Muscle of arm (tissue), 12 donors: ENCODE measurements around the gene WNK2. TPM values are rescaled to one million over a fixed set of nuclear protein-coding genes. Genes with fewer than 3 reads are reported as not detected.

Experiments
- DNase-seq: peaks from one replicate; pipeline ENCODE4 v3.0.0-alpha.2; 2013
- polyA plus RNA-seq, 12 donors: library from polyadenylated mRNA; unstranded; fragments of 120-200 nt; gene quantifications; one replicate each; pipeline ENCODE4 v1.2.1, GENCODE V29; 2013; ENCODE audit not compliant: insufficient read length in 12 of 12

WNK2 gene
- polyA plus RNA-seq, 12 donors: 7.2 to 61.6 (median 13.9) TPM; not detected in 1

DNA sequence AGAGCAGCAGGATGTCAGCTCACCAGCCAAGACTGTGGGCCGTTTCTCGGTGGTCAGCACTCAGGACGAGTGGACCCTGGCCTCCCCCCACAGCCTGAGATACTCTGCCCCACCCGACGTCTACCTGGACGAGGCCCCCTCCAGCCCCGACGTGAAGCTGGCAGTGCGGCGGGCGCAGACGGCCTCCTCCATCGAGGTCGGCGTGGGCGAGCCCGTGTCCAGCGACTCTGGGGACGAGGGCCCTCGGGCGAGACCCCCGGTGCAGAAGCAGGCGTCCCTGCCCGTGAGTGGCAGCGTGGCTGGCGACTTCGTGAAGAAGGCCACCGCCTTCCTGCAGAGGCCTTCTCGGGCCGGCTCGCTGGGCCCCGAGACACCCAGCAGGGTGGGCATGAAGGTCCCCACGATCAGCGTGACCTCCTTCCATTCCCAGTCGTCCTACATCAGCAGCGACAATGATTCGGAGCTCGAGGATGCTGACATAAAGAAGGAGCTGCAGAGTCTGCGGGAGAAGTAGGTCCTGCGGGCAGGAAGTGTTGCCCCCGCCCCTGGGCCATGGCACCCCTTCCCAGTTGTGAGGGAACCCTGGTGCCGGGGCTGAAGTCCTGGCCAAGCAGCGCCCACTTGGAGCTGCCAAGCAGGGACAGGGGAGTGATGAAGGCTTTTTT, 108.9 kb downstream of the WNK2 start:
- no peak for DNase-seq

GRCh38 chr9:93294011-93294410, 110.1 kb downstream of the WNK2 start:
- no peak for DNase-seq

GRCh38 chr9:93295031-93295430, 111.1 kb downstream of the WNK2 start:
- no peak for DNase-seq

- no peak for DNase-seq
Observed at GRCh38 chr9:93295456-93296076, 111.6 kb downstream of the WNK2 start.

DNA sequence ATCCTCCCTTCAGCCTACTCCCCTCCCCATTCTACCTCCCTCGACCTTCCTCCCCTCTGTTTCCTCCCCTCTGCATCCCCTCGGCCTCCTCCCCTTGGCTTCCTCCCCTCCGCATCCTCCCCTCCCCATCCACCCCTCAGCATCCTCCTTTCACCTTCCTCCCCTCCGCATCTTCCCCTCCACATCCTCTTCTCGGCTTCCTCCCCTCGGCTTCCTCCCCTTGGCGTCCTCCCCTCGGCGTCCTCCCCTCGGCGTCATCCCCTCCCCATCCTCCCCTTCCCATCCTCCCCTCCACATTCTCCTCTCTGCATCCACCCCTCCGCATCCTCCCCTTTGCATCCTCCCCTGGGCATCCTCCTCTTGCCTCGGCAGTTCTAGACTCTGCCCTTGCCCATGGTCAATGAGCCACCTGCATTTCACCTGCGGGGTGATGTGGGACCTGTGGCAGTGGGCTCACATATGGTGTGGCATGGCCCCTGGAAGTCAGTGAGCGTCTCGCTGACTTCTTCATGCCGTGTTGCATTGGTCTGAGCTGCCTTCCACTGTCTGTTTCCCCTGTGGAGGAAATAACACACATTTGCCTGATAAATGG, 113.0 kb downstream of the WNK2 start:
- DNase-seq: no peak

DNA sequence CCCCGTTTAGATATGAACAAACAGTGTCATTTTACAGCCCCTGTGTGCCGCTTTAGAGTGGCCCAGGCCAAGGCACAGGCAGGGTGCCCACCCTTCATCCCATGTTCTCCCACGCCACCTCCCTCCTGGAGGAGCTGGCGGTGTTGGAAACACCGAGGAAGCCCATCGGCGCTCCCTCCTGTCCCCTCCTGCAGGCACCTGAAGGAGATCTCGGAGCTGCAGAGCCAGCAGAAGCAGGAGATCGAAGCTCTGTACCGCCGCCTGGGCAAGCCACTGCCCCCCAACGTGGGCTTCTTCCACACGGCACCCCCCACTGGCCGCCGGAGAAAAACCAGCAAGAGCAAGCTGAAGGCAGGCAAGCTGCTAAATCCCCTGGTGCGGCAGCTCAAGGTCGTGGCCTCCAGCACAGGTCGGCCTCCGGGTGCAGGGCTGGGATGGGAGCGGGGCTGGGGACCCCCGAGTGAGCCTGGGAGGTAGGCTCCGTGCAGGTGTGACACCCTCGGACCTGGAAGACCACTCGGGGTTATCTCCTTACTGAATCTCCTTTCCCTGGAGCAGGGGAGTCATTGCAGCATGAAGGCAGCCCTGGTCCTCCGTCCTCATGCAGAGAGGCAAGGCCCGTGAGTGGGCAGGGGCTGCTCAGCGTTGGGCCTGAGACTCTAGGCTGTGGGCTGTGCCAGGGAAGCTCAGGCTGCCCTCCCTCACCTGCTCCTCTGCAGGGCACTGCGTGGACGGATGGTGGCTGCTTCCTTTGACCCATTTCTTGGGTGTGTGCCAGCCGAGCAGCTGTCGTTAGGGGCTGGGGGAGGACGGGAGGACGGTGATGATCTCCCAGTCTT, 113.9 kb downstream of the WNK2 start:
- no peak for DNase-seq

- DNase-seq: no peak
Observed at GRCh38 chr9:93298498-93299417, 114.8 kb downstream of the WNK2 start.

- DNase-seq: no peak
Observed at GRCh38 chr9:93299418-93300174, 115.7 kb downstream of the WNK2 start.

DNA sequence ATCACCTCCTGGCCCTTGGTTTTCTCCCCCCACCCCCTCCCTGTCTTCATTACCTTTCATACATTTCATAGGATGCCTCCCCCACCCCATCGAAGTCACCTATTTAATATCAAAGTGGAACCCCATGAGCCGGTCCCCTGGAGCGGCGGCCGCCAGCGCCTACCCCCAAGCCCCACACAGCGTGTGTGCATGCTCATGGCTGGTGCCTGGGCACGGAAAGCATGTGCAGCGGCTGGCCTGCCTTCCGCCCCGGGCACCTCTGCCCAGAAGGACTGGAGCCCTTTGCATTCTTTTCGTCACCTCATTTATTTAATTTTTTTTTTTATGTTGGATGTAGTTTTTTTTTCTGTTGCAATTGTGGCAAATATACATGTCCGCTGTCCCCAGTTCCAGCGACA, 116.2 kb downstream of the WNK2 start:
- DNase-seq: no peak

DNA sequence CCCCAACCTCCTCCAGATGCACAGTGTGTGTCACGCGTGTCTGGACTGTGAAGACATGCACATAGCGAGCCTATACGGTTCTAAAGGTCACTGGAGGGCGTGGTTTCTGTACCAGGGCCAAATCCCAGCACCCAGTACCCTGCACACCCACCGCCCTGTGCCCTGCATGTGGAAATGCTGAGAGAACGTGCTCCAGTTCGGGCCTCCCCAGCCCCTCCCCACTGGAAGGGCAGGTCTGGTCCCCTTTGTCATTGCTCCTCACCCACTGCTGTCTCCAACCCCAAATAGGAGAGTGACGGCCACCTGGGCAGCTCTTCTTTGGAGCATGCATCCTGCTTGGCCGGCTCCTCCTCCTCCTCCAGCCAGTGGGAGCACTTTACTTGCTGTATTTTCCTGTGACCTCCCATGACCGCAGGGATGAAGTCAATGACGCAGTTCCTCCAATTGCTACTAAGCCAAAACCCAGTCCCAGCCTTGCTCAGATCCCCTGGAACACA, 116.7 kb downstream of the WNK2 start:
- no peak for DNase-seq

GRCh38 chr9:93301291-93301811, 117.4 kb downstream of the WNK2 start:
- no peak for DNase-seq

DNA sequence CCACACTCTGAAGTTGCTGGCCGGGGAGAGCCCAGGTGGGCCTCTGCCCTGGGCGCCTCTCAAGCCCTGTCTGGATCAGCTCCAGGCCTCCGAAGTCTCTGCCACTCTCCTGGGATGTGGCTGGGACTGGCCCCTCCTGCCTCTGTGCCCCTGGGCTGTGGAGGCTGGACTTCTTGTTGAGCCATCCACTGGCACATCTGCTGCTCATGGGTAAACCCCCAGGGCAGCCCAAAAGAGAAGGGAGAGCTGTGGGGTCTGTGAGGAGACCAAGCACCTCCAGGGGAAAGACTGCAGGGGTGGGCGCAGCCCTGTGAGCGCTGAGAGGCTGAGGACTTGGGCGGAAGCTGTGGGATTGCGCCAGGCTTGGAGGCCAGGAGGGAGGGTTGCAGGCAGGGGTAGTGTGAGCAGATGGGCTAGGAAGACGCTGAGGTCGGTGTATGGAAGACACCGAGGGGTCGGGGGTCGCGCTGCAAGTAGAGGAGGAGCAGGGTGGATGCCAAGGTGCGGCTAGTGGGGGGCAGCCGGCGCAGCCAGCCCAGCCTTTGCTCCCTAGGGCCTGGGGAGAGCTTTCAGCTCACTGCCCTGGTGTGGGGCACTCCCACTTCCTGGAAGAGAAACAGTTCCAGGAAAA, 118.1 kb downstream of the WNK2 start:
- DNase-seq: no peak

- DNase-seq: no peak
Observed at GRCh38 chr9:93302586-93303257, 118.8 kb downstream of the WNK2 start.

DNA sequence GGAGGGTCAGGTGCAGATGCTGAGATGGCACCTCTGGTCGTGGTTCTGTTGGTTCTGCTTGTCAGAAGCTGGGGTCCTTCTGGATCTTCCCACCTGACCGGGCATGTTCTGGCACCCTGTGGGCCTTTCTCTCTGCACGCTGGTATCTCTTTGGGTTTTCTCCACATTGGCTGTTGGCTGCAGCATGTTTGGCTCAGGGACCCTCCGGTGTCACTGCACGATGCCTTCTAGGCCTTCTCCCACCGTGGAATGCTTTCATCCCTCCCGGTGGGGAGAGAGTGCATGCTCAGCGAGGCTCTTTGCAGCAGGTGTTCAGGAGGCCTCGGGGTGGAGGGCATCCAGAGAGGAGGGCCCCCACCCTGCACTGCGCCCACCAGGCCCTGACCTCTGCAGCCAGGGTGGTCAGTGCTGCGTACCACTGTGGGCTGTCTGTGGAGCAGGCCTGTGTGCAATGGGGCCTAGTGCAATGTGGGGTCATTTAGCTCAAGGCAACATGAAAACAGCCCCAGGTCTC, 119.4 kb downstream of the WNK2 start:
- DNase-seq: no peak

GRCh38 chr9:93303806-93304573, 120.1 kb downstream of the WNK2 start:
- DNase-seq: no peak

GRCh38 chr9:93304574-93305496, 120.9 kb downstream of the WNK2 start:
- DNase-seq: peak; percentile 73

GRCh38 chr9:93305497-93306020, 121.6 kb downstream of the WNK2 start:
- no peak for DNase-seq
